Measurements from ENCODE around the gene CYP4A22. TPM values are rescaled to one million over a fixed set of nuclear protein-coding genes. Genes with fewer than 3 reads are reported as not detected.
A peak's percentile ranks its signal among the peaks of the same experiment; 100 is the strongest.

Gene CYP4A22
- total and polyA plus RNA-seq, 9 of the 15 experiments (the other 6 are each of a cell fraction or from before 2014, with no cell fraction given): 0.07 TPM; not detected in 8

- TF ChIP-seq DNMT1 (IDR thresholded peaks at IDR 0.05): no peak
- no peak for TF ChIP-seq FUS (optimal IDR thresholded peaks at IDR 0.05; ENCODE audit: low read depth, low read length)
- no peak for TF ChIP-seq SMC3 (conservative IDR thresholded peaks at IDR 0.05; ENCODE audit: insufficient read depth, low read depth, low read length)
- no peak for TF ChIP-seq MEF2A (IDR thresholded peaks at IDR 0.05; ENCODE audit: control insufficient read depth, low read depth, low read length)
- TF ChIP-seq PML (IDR thresholded peaks at IDR 0.05; ENCODE audit: low read length): no peak
- no peak for TF ChIP-seq PHB (CRISPR knock-in tag; IDR thresholded peaks at IDR 0.05)
- TF ChIP-seq ARID3A (IDR thresholded peaks at IDR 0.05; ENCODE audit: borderline replicate concordance, low read depth, low read length): 0 out of 2 replicates have a peak, but pooled peaks have one; percentile 36
- no peak; the same call in 1 of the 2 replicates for TF ChIP-seq CBFA2T3 (IDR thresholded peaks at IDR 0.05)
- no peak for TF ChIP-seq ATF1 (CRISPR knock-in tag; IDR thresholded peaks at IDR 0.05)
- TF ChIP-seq ATF1 (tag; IDR thresholded peaks at IDR 0.05): no peak; the same call in none of the 2 replicates
- TF ChIP-seq CTCF (IDR thresholded peaks at IDR 0.05 in 2 of 3, conservative IDR thresholded peaks at IDR 0.05 in 1 of 3; ENCODE audit: insufficient read depth in 2 of 3, low read depth in 1 of 3, low read length in 3 of 3): no peak
- no peak for TF ChIP-seq SMARCB1 (IDR thresholded peaks at IDR 0.05; ENCODE audit: insufficient read length, low read depth)
- no peak for TF ChIP-seq SLC30A9 (CRISPR knock-in tag; IDR thresholded peaks at IDR 0.05)
- no peak for TF ChIP-seq POLR2G (IDR thresholded peaks at IDR 0.05; ENCODE audit: low read depth, low read length)
- no peak; the same call in 1 of the 2 replicates for TF ChIP-seq L3MBTL2 (IDR thresholded peaks at IDR 0.05)
- TF ChIP-seq MYNN (IDR thresholded peaks at IDR 0.05): 0 out of 2 replicates have a peak, but pooled peaks have one; percentile 17
- TF ChIP-seq MYNN (CRISPR knock-in tag; IDR thresholded peaks at IDR 0.05): no peak
- TF ChIP-seq SP1 (CRISPR knock-in tag; IDR thresholded peaks at IDR 0.05): no peak
- TF ChIP-seq ARNT (IDR thresholded peaks at IDR 0.05): no peak
- TF ChIP-seq CHD2 (IDR thresholded peaks at IDR 0.05; ENCODE audit: low read depth, low read length): no peak
- no peak for TF ChIP-seq NR2F6 (CRISPR knock-in tag; IDR thresholded peaks at IDR 0.05)
- no peak for TF ChIP-seq ZKSCAN1 (IDR thresholded peaks at IDR 0.05; ENCODE audit: low read depth, low read length)
- peak; percentile 59 for TF ChIP-seq DMBX1 (CRISPR knock-in tag; IDR thresholded peaks at IDR 0.05; ENCODE audit: borderline replicate concordance)
- TF ChIP-seq FOXM1 (IDR thresholded peaks at IDR 0.05; ENCODE audit: low read depth): peak; percentile 51; the same call in 1 of the 2 replicates
- TF ChIP-seq FOXM1 (CRISPR knock-in tag; IDR thresholded peaks at IDR 0.05; ENCODE audit: low read depth): no peak
- no peak for TF ChIP-seq MED1 (CRISPR knock-in tag; IDR thresholded peaks at IDR 0.05; ENCODE audit: borderline replicate concordance)
- TF ChIP-seq ERF (CRISPR knock-in tag; IDR thresholded peaks at IDR 0.05): no peak
- TF ChIP-seq HNRNPK (IDR thresholded peaks at IDR 0.05; ENCODE audit: low read depth, low read length, poor library complexity, severe bottlenecking): no peak
- TF ChIP-seq RBM15 (IDR thresholded peaks at IDR 0.05; ENCODE audit: insufficient read depth, low read length): no peak
- no peak for TF ChIP-seq NCOA2 (IDR thresholded peaks at IDR 0.05; ENCODE audit: partially characterized antibody in 2 of 2)
These were observed 44.9 kb downstream of the CYP4A22 start (continued) for GRCh38 chr1:47181955-47182675.

All from K562 (cell line).